D721Med (cell line): ENCODE results near the gene MAPK8IP3.
"Not testable (repeated sequence)": the region's sequence is repeated elsewhere in the genome, so short reads cannot be mapped to it uniquely, and the experiment has no call there.

Experiments used
- DNase-seq: peaks from one replicate; pipeline ENCODE4 v3.0.0; 2011; ENCODE audit warnings: low spot score; ENCODE audit not compliant: insufficient read length
- FAIRE-seq: peaks from 2 replicates; lab custom pipeline; 2011; peaks lifted over from hg19 to GRCh38; lab: Jason Lieb, UNC
- CTCF ChIP-seq: IDR thresholded peaks from 2 replicates; pipeline ENCODE4 v1.5.1; 2012; ENCODE audit warnings: mild to moderate bottlenecking, control low read depth; ENCODE audit not compliant: insufficient read depth; ENCODE audit errors: missing control alignments

The MAPK8IP3 gene

GRCh38 chr16:1690810-1691209 is 15.2 kb upstream of the MAPK8IP3 start:
- TF ChIP-seq CTCF, result no peak
- FAIRE-seq, result no peak

GRCh38 chr16:1691276-1691675 is 14.7 kb upstream of the MAPK8IP3 start:
- FAIRE-seq (no peak), DNase-seq (no peak)
- TF ChIP-seq CTCF, result no peak

More at GRCh38 chr16:1690810-1691209, 15.2 kb upstream of the MAPK8IP3 start:
- DNase-seq, result no peak

DNA sequence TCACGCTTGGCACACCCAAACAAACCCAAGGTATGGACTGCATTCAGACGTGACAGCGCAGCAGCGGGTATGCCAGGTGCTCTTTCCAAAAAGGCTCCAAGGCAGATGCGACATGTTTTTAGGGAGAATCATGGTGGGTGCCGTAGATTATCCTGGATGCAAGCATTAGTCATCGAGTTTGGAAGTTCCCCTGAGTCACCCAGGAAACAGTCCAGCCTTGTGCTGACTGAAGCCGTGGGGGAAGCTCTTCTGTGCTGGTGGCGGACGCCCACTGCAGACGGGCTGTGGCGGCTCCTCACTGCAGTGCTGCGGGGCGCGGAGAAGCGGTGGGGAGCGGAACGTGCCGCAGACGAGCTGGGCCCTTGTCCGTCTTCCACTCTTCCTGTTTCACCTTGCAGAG is 14.0 kb upstream of the MAPK8IP3 start:
- FAIRE-seq (no peak), DNase-seq (no peak)
- no peak for TF ChIP-seq CTCF

- no peak for DNase-seq
- no peak for TF ChIP-seq CTCF
- no peak for FAIRE-seq
These were observed 9.1 kb upstream of the MAPK8IP3 start for GRCh38 chr16:1696863-1697262.

DNA sequence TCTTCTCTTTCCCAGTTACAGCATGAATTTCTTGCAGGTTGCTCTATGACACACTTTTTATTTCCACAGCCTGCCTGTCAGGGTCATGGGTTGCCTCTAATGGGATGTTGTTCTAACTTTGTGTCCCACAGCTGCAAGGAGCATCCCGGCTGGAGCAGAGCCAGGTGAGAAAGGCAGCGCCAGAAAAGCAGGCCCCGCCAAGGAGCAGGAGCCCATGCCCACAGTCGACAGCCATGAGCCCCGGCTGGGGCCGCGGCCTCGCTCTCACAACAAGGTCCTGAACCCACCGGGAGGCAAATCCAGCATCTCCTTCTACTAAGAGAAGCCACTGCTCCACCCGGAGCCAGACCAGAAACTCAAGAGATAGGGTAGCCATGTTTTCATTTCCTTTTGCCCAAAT is 7.3 kb upstream of the MAPK8IP3 start:
- no peak for TF ChIP-seq CTCF
- no peak for DNase-seq
- FAIRE-seq, result no peak

GRCh38 chr16:1700246-1700645 is 5.7 kb upstream of the MAPK8IP3 start:
- DNase-seq (no peak), FAIRE-seq (no peak)
- TF ChIP-seq CTCF, result no peak

DNA sequence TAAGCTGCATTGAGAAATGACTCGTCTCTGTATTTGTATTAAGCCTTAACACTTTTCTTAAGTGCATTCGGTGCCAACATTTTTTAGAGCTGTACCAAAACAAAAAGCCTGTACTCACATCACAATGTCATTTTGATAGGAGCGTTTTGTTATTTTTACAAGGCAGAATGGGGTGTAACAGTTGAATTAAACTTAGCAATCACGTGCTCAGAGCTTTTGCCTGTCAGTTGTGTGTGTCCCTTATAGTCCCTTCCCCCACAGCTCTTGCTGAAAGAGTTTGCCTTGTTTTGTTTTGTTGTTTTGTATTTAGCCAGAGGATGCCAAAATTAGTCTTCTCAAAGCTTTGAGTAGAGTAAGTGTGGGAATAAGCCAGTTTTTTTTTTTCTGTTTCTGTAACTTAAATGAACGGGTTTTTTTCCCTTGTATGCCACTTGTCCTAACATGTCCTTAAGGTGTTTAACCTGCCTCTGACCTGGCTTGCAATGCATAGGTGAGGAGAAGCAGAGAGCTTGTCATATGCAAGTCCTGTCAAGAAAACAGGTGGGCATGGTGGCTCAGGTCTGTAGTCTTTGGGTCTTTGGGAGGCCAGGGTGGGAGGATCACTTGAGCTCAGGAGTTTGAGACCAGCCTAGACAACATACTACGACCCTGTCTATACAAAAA is 4.6 kb upstream of the MAPK8IP3 start:
- no peak for DNase-seq
- no peak for FAIRE-seq
- TF ChIP-seq CTCF, result no peak

- DNase-seq, FAIRE-seq: not testable (repeated sequence)
These were observed 689 bp upstream of the MAPK8IP3 start for GRCh38 chr16:1705324-1705687.
